SH-SY5Y (cell line): ENCODE measurements around the gene CHST14.

Experiments
- GATA2 ChIP-seq: IDR thresholded peaks from 2 replicates; pipeline ENCODE4 v1.6.1; 2011; ENCODE audit warnings: mild to moderate bottlenecking, low read depth, low read length
- GATA3 ChIP-seq: IDR thresholded peaks from 2 replicates; pipeline ENCODE4 v1.6.1; 2011; ENCODE audit warnings: low read depth, mild to moderate bottlenecking, low read length, moderate library complexity

- peak; percentile 57; the same call in 1 of the 2 replicates for TF ChIP-seq GATA2
- no peak for TF ChIP-seq GATA3
These were observed 13.1 kb downstream of the CHST14 start for GRCh38 chr15:40483919-40484318.
